HG02943 (cell line): ENCODE measurements around the gene RNF8.
"Not testable (repeated sequence)": the region's sequence is repeated elsewhere in the genome, so short reads cannot be mapped to it uniquely, and the experiment has no call there.

Experiments used
- ATAC-seq: cut with Tn5 transposase; IDR thresholded peaks from one replicate; pipeline ENCODE4 v1.9.1; 2021; ENCODE audit warnings: mild to moderate bottlenecking, low read depth, moderate library complexity; ENCODE audit not compliant: unreplicated experiment

The RNF8 gene, protein sequence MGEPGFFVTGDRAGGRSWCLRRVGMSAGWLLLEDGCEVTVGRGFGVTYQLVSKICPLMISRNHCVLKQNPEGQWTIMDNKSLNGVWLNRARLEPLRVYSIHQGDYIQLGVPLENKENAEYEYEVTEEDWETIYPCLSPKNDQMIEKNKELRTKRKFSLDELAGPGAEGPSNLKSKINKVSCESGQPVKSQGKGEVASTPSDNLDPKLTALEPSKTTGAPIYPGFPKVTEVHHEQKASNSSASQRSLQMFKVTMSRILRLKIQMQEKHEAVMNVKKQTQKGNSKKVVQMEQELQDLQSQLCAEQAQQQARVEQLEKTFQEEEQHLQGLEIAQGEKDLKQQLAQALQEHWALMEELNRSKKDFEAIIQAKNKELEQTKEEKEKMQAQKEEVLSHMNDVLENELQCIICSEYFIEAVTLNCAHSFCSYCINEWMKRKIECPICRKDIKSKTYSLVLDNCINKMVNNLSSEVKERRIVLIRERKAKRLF

DNA sequence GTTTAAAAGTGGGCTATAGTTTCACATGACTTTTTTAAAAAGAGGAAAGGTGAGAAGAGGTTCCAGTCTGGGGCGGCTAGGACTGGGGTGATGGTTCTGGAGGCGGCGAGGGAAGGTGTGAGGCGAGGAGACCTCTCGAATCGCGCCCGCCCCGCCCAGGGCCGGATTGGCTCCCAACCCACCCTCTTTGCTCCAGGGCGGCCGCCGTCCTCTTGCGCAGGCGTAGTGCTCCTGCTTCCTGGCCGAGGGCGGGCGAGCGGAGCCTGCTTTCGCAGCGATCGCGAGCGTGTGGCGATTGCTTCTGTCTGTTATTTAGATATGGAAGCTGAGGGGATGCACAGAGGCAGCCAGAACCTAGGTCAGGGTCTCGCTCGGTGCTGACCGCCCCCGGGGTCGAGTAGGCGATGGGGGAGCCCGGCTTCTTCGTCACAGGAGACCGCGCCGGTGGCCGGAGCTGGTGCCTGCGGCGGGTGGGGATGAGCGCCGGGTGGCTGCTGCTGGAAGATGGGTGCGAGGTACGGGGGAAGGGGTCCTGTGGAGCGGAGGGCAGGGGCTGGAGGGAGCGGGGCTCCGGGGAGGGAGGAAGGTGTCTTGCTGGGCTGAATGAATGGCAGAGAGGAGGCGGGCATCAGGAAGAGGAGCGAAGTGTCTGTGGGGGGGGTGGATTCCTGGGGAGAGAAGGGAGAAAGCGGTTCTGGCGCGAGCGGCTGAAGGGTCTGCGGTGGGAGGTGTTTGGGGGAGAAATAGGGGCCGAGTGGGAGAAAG lies at the start of gene RNF8:
RNF8 (plus strand) TSS at position 223 of the 765 bp plus-strand sequence; CDS start at position 405, 182 bp downstream.
- ATAC-seq = no peak

DNA sequence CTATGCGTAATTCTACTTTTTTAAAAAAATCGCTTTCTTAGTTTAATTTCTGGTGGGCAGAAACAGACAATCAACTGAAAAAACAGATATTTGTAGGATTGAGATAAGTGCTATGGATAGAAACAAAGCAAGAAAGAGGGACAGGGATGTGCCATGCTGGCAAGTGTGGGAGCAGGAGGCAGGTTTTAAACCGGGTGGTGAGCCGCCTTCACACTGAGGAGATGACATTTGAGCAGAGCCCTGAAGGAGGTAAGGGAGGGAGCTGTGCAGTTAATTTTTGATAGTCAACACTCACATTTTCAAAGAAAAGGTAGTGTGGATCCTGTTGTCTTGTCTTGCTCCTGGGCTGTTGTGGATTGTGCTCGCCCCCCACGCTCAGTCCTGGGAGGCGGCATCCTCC lies 49.0 kb upstream of the RNF8 start:
- no peak for ATAC-seq

DNA sequence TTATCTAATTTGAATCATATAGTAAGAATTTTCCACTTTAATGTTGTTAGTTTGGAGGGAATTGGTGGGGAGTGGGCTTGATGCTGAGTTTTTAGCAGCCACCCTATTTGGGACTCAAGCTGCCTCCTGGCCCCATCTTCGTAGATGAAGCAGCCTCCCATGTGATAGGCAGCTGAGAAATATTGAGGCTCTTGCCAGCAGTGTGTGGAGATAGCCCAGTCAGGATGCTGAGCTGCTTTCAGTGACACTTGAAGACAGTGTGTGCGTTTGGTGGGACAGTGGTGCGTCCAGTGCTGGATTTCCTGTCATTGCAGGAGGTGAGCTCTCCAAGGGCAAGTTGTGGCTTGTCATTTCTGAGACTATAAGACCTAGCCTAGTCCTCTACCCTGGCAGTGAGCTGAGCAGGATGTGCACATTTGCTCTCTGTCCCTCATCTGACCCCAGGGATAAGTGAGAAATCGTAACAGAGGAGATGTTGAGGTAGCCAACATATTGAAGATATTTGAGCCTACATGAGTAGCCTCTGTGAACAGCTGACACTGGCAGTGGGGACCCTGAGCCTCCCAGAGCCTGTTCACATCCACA lies 47.9 kb upstream of the RNF8 start:
- ATAC-seq = no peak

DNA sequence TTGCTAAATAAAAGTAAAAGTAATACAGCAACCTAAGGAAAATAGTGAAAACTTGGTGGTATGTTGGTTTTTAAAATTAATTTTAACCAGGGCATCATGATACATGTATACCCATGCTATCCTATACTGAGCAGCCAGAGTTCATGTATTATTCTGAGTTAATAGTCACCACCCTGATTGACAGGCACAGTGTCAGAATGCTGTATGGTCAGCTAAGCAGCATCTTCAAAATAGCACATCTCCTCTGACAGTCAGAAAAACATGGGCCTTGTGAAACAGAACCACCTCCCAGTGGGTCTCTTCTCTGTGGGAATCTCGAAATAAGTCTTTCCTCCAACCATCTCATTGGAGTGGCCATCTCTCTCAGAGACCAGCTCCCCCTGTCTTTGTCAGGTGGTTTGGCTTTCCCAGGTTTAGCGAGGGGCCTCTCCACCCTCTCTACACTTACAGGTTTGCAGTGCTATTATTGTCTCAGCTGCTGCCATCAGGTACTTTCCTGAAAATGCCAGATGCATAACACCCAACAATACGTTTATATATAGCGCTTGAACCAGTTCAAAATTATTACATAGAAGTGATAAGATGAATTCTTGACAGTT lies 47.1 kb upstream of the RNF8 start:
- no peak for ATAC-seq

DNA sequence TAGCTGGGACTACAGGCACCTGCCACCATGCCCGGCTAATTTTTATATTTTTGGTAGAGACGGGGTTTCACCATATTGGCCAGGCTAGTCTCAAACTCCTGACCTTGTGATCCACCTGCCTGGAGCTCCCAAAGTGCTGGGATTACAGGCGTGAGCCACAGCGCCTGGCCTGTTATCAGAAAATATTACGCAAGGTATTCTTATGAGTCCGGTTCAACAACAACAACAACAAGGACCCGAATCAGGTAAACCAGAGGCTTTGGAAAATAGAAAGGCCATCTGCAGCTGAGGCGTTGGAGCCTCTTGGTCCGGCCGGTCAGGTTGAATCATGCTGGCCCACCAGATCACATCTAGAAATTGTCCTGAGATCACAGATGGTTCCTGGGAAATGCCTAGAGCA lies 46.3 kb upstream of the RNF8 start:
- not testable (repeated sequence) for ATAC-seq

DNA sequence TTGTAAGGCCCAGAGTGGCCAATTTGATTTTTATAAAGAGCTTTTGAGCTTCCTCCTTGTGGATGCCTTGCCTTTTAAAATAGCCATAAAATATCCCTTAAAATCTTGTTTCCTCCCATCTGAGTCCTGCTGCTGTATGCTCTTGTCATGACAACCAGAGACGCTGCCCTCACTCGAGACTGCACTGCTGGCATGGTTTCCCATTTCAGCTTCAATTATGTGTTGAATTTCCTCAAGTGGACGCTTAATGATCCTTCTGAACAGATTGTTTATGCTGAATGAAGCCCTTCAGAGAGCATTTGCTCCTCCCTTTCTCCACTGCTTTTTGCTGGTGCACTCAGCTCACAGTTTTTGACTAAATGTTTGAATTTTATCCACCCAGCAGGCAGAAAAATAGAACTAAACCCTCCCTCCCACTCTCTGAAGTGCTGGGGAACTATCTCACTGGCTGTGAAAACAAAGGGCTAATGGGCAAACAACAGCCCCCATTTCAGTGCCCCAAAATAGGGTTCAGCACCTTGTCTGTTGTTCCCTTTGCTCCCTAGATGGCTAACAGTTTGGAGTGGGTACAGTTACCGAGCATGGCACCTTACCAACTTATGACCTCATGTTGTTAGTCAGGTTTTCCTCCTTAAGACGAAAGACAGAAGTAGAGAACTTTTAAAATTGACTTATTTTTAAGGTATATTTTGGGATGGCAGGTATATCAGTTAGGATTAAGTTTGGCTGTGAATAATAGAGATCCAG lies 45.5 kb upstream of the RNF8 start:
- no peak for ATAC-seq

DNA sequence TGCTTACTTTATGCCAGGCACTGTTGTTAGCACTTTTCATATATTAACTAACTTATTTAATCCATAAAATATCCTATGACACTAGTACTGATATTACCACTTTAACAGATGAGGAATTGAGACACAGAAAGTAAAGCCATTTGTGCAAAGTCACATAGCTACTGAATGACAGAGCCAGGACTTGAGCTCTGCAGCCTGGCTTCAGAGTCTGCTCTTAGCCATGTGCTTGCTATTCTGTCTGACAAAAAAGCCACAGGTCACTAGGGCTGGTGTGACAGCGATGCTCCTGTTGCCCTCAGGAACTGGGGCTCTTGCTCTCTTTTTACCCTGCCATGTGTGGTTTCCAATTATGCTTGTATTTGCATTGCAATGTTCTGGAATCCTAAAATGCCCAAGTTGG lies 44.7 kb upstream of the RNF8 start:
- no peak for ATAC-seq

DNA sequence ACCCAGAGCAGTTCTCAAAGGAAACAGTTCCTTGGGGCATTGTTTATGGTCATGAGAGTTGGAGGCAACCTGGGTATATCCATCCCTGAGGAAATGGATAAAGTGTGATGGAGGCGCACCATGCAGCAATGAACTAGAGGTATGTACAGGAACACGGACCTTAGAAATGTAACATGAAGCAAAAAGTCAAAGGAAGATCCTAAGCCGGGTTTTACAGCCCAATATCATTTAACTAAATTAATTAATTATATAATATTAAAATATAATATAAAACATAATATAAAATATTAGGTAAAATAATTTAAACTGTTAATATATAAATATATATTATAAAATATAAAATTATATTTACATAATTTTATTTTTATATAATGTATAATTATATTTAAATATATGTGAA lies 44.1 kb upstream of the RNF8 start:
- ATAC-seq = no peak

DNA sequence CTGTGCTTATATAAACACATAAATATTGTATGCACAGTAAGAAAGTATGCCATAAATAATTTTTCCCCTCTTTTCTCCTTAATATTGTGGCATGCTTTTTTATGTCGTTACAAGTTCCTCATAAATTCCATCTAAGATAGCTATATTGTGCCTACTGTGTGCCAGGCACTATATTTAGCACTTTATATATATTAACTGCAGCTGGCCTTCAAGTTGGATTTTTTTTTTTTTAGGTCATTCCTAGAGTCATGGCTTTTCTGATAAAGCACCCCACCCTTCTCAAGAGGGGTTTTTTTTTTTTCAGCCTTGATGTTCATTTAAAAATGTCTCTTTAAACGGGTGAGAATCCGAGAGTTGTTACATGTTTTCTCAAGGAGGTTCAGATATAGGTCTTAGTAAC lies 42.8 kb upstream of the RNF8 start:
- ATAC-seq = no peak

DNA sequence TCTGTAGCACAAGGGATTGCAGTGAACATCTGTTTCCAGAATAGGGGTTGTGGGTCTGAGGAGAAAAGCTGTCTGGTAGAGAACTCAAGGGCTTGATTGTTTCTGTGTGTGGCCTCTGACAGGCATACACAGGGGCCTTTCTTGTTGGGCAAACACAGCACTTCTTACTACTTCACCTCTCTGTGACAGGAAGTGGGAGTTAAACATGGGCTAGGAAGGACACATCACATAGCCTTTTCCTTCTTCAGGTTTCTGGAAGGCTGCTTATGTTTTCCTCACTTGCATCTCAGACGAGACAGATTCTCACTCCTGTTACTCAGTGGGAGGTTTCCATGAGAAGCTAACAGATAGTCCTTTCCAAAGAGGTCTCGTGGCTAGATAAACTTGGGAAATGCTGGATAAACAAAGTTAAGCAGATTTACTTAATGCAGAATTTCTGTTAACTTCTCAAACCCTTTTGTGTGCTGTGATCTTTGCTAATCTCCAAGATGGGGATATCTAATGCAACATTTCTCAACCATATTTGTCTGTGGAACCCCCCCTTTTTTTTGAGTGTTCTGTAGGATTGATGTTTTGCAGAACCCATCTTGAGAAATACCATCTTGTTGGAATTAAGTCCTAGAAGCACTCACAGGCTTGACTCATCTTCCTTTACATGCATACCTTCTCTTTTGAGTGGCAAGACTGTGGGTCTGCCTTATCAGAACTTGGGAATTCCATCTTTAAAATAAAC lies 41.9 kb upstream of the RNF8 start:
- ATAC-seq = no peak

DNA sequence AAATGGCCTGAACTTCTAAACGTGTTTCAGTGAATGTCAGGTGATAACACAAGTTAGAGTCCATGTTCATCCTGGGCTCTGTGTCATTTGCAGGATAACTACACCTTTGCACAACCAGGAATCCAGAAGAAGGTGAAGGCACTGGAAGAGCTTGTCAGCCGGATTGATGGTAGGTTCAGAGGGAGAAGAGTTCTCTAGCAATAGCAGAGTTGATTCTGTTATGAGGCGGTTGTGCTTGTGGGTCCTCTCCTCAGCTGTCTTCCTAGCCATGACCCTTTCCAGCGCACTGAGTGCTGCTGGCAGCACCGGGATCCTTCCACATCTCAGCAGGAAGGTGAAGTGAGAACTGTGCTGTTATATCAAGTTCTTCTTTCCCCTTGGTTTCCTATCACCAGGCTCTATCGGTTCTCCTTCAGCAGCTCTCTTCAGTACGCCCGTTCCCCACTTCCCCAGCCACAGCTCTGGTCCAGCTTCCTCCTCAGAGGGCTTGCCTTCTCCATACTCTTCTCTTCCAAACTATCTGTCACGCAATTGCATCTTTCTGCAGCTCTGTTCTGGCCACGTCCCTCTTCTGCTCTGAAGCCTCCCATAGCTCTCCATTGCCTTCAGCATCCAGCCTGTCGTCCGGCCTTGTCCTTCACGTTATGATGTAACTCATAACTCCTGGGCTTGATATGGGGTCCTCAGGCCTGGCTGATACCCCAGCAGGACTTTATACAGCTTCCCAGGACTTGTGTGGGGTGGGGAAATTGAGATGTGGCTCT lies 39.9 kb upstream of the RNF8 start:
- ATAC-seq = no peak

DNA sequence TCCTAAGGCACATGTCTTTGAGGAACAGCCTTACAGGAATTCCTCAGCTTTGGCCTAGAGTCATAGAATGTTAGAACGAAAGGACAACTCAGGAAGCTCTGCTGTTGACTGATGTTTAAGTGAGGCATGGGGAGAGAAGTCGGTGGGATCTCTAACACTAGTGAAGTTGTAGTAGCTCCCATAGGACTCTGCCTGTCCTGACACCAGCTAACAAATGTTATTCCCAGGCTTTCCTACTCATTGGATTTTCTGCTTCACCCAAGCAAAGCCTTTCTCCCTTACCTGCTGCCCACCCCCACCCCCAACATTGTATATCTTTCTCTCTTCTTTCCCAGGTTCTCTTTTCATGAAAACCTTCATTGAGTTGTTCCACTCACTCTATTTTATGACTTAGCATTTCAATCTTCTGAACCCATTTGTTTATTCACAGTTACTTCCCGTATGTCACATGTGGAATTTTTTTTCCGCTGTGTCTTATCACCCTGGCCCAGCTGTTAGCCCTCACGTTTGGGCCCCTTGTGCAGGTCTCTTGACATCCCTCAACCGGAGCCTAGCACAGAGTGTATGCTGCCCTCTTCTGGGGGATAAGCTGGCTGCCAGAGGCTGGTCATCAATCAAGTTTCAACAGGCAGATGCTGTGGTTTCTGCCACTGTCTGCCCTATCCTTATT lies 39.2 kb upstream of the RNF8 start:
- ATAC-seq = no peak

DNA sequence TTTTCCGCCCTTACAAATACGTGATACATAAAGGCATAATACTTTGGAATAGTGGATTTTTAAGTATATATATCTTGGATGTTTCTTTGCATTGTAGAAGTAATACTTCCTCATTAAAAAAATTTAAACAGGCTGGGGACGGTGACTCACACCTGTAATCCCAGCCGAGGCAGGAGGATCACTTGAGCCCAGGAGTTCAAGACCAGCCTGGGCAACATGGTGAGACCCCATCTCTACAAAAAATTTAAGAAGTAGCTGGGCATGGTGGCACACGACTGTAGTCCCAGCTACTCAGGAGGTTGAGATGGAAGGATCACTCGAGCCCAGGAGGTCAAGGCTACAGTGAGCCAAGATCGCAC lies 38.6 kb upstream of the RNF8 start:
- no peak for ATAC-seq

DNA sequence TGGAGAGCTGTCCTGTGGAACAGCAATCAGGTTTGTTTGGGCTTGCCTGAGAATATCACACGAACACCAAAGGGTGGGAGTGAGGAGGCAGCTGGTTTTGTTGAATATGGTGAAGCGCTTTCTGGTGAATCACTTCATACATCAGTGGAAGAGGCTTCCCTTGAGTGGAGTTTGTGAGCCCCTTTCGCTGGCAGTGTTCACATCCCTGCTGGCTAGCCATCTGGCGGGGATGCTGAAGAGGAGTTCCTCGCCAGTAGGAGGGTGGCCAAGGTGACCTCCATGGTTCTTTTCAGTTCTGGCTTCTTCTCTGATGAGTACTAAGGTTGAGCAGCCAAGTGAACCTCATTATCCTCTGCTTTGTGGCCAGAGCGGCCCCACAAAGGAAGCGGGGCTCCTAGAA lies 37.7 kb upstream of the RNF8 start:
- ATAC-seq = no peak

DNA sequence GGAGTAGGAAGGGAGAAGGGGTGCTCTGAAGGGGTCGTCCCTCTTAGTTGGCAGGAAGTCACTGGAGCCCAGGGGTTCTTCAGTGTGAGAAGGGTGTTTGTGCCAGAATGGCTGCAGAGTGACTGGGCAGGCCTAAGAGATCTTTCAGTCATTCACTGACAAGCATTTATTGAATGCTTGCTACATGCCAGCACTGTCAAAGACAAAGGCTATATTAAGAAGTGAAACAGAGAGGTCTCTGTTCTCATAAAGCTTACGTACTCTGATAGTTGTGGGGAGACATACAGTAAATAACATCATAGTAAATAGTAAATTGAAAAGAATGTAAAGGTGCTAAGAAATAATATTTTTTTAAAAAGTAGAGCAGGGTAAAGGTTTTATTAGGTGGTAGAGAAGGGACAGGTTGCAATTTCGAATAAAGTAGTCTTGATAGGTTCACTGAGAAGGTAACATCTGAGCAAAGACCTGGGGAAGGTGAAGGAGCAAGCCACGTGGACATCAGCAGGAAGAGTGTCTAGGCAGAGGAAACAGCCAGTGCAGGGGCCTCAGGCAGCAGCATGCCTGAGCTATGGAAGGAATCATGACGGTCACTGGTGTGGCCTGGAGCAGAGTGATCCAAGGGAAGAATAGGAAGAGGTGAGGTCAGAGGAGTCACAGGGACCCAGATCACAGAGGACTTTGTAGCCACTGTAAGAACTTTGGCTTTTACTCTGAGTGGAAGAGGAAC lies 36.3 kb upstream of the RNF8 start:
- ATAC-seq = no peak

DNA sequence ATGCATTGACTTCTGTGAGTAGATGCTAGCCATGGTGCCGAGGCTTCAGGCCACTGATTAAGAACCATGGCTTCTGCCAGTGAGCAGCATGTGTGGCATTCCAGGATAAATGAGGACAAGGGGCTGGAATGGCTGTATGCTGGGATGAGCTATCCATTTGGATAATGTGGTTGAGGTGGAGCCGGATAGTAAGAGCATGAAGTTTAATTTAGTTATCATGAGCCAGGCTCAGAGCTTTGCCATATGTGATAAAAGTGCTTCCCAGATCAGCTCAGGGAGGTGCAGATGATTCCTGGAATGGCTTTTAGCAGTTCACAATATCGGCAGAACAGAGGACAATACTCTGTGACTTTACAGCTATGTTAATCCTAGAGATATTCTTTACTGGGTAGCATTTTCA lies 34.6 kb upstream of the RNF8 start:
- ATAC-seq = no peak

DNA sequence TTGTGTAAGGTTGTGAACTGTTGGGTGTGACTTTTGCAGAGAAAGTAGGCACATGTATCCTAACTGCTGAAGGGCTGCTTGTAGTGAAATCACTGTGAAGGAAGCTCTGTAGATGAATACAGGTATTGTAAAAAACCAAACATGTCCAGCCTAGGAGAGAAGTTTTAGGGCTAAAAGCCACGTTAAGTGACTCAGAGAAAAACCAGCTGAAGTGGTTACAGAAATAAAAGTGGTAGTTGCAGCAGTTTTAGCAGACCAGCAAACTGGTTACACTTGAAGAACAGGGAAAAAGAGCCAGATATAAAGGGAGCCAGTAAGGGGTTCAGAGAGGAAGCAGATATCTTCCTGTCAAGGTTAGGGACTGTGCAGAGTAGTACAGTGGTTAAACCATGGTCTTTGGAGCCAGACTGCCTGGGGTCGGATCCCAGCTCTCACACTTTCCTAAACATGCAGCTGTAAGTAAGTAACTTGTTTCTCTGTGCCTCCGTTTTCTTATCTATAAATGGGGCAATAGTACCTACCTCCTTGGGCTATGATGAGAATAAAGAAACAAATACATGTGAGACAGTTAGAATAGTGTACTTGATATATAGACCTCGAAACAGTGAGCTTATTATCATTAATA lies 33.8 kb upstream of the RNF8 start:
- no peak for ATAC-seq
